HepG2 (cell line): ENCODE measurements around the gene HPS4. TPM values are rescaled to one million over a fixed set of nuclear protein-coding genes. Genes with fewer than 3 reads are reported as not detected.

Experiments
- ATAC-seq: fragments of 200-7000 bp; cut with Tn5 transposase; 3 replicates; pipeline ENCODE4 v1.9.1; 2020; ENCODE audit warnings: mild to moderate bottlenecking, moderate library complexity
- BruUV-seq: library from RNA; stranded (reverse); fragments of 400-500 nt; replicated peaks from 2 replicates; lab custom pipeline; 2021; lab: Mats Ljungman, UMichigan
- CTCF ChIA-PET: fragments of 300-600 bp; formaldehyde crosslinking; extraction: SDS; loops from one replicate; lab custom pipeline; 2021; ENCODE audit warnings: low total read pairs, inconsistent platforms, low intra/inter-chr PET ratio; lab: Yijun Ruan, JAX
- POLR2A ChIA-PET: fragments of 350-600 bp; sonication (Branson Sonifier 250); formaldehyde crosslinking; loops from one replicate; lab custom pipeline; 2020; ENCODE audit warnings: antibody characterized with exemption, inconsistent platforms; lab: Yijun Ruan, JAX
- DNase-seq: peaks from one replicate; pipeline ENCODE4 v3.0.0-alpha.2; 2015; ENCODE audit warnings: low spot score
- FAIRE-seq: peaks from 3 replicates; lab custom pipeline; 2011; peaks lifted over from hg19 to GRCh38; lab: Jason Lieb, UNC
- H2AFZ ChIP-seq: one replicate; pipeline ENCODE4 v1.6.1; 2011; ENCODE audit warnings: low read length, inconsistent platforms
- H3K27ac ChIP-seq: fragments of 300-600 bp; 3 replicates; pipeline ENCODE4 v1.8.0; 2011; ENCODE audit warnings: mixed run types, mild to moderate bottlenecking, mixed read lengths, low read length, inconsistent platforms; ENCODE audit not compliant: insufficient read depth; ENCODE audit errors: extremely low read length
- H3K27me3 ChIP-seq, 2 experiments: fragments of 200-600 bp in 1 of 2; 2 replicates in 1 of 2; 3 replicates in 1 of 2; pipeline versions ENCODE4 v1.6.0 to v1.8.0; 2011; ENCODE audit warnings: low read length in 2 of 2, mild to moderate bottlenecking in 2 of 2, moderate library complexity in 2 of 2, inconsistent platforms in 1 of 2; ENCODE audit not compliant: insufficient read depth in 2 of 2, control insufficient read depth in 1 of 2
- H3K36me3 ChIP-seq, 2 experiments: fragments of 200-600 bp in 1 of 2; replicated peaks in 1 of 2; 2 replicates in 1 of 2; 3 replicates in 1 of 2; pipeline versions ENCODE4 v1.5.1 to v1.8.0; 2011; ENCODE audit warnings: low read length in 2 of 2, inconsistent platforms in 1 of 2; ENCODE audit not compliant: insufficient read depth in 2 of 2, control insufficient read depth in 1 of 2
- H3K4me1 ChIP-seq: 2 replicates; pipeline ENCODE4 v1.5.1; 2012; ENCODE audit warnings: low read length, inconsistent platforms; ENCODE audit not compliant: insufficient read depth
- H3K4me2 ChIP-seq: 2 replicates; pipeline ENCODE4 v1.6.0; 2011; ENCODE audit warnings: low read depth, low read length, inconsistent platforms
- H3K4me3 ChIP-seq, 3 experiments: fragments of 200-600 bp in 1 of 3; sonication (generic), shearing (Covaris generic) in 1 of 3; replicated peaks in 1 of 3; 2 replicates each; pipeline ENCODE4 v1.5.1; 2011 to 2016; ENCODE audit warnings: low read length in 3 of 3, inconsistent platforms in 2 of 3, low read depth in 2 of 3, mild to moderate bottlenecking in 2 of 3, control low read depth in 1 of 3, mixed read lengths in 1 of 3; ENCODE audit not compliant: insufficient read depth in 1 of 3
- H3K79me2 ChIP-seq: one replicate; pipeline ENCODE4 v1.6.1; 2011; ENCODE audit warnings: low read length, inconsistent platforms; ENCODE audit not compliant: insufficient read depth
- H3K9ac ChIP-seq: 2 replicates; pipeline ENCODE4 v1.6.0; 2011; ENCODE audit warnings: mild to moderate bottlenecking, low read depth, low read length, inconsistent platforms; ENCODE audit not compliant: insufficient read depth
- H3K9me3 ChIP-seq: 2 replicates; pipeline ENCODE4 v1.5.1; 2012; ENCODE audit warnings: mild to moderate bottlenecking, low read length
- H4K20me1 ChIP-seq: 2 replicates; pipeline ENCODE4 v1.6.0; 2011; ENCODE audit warnings: inconsistent platforms, mild to moderate bottlenecking, low read length, moderate library complexity; ENCODE audit not compliant: insufficient read depth
- E2F1 ChIP-seq: sonication (generic); formaldehyde crosslinking; IDR thresholded peaks from 2 replicates; pipeline ENCODE4 v1.5.0; 2020; ENCODE audit warnings: missing genetic modification reagents
- FOXO1 ChIP-seq: sonication (generic); formaldehyde crosslinking; IDR thresholded peaks from 2 replicates; pipeline ENCODE4 v1.4.0; 2020; ENCODE audit warnings: missing genetic modification reagents
- MLX ChIP-seq: IDR thresholded peaks from 2 replicates; pipeline ENCODE4 v1.6.1; 2016
- SAFB2 ChIP-seq: sonication (generic); formaldehyde crosslinking; IDR thresholded peaks from 2 replicates; pipeline ENCODE4 v1.5.1; 2020; ENCODE audit warnings: missing genetic modification reagents, low read depth, mild to moderate bottlenecking, borderline replicate concordance
- SRSF4 ChIP-seq: fragments of 200-400 bp; formaldehyde crosslinking; IDR thresholded peaks from one replicate; pipeline ENCODE4 v1.6.1; 2018; ENCODE audit warnings: mild to moderate bottlenecking, low read depth, low read length, moderate library complexity; ENCODE audit not compliant: poor library complexity, severe bottlenecking
- ZFP1 ChIP-seq: IDR thresholded peaks from 2 replicates; pipeline ENCODE4 v1.6.1; 2016
- ZNF12 ChIP-seq: sonication (generic); formaldehyde crosslinking; IDR thresholded peaks from 2 replicates; pipeline ENCODE4 v1.5.0; 2020; ENCODE audit warnings: missing genetic modification reagents
- ZNF605 ChIP-seq: sonication (generic); formaldehyde crosslinking; IDR thresholded peaks from 2 replicates; pipeline ENCODE4 v1.8.0; 2022; ENCODE audit warnings: mild to moderate bottlenecking, missing genetic modification reagents
- WGBS: methylation state at CpG from one replicate; pipeline ENCODE4 v1.1.6; 2017; ENCODE audit warnings: low lambda C conversion rate; 5-methylcytosine and 5-hydroxymethylcytosine counted together
- in situ Hi-C: cut with HindIII; loops from 2 replicates; pipeline ENCODE4 v1.10.0; 2017; ENCODE audit warnings: low pct_unique_long_range_greater_than_20kb; ENCODE audit not compliant: extremely low pct_ligation_motif_present
- intact Hi-C: fragments of 100-400 bp; cut with micrococcal nuclease; formaldehyde crosslinking; loops from one replicate; pipeline ENCODE4 v1.10.0; 2022; ENCODE audit not compliant: unreplicated experiment
- polyA plus RNA-seq, 8 experiments: library from polyadenylated mRNA; depleted of rRNA in 3 of 8; stranded (reverse) in 7 of 8; unstranded in 1 of 8; fragments of >200 nt; fragmentation: Illumina TruSeq in 4 of 8; extraction: Trizol in 4 of 8; gene quantifications; 2 replicates each; pipeline versions ENCODE4 v1.2.1 to v1.2.3, GENCODE V29; 2011 to 2016; ENCODE audit warnings: low read depth in 4 of 8, missing spikeins in 1 of 8, mixed read lengths in 1 of 8; ENCODE audit not compliant: insufficient read depth in 1 of 8
- total RNA-seq, 5 experiments: library from RNA; depleted of rRNA; stranded (reverse); fragments of >200 nt; fragmentation: Illumina TruSeq; extraction: Trizol; gene quantifications; 2 replicates each; pipeline ENCODE4 v1.2.3, GENCODE V29; 2016; ENCODE audit warnings: low read depth in 1 of 5

Gene HPS4
- total and polyA plus RNA-seq, 2 of the 13 experiments (the other 11 are each of a cell fraction or from before 2014, with no cell fraction given) = 27.4 to 34.0 TPM

- ChIA-PET POLR2A (no interaction called here), CTCF (no interaction called here)
- ATAC-seq (no peak), DNase-seq (no peak), FAIRE-seq (no peak)
- TF ChIP-seq MLX (CRISPR knock-in tag) = no peak
- TF ChIP-seq SRSF4 = no peak
- no peak for TF ChIP-seq ZFP1 (CRISPR knock-in tag)
- no TSS peak for BruUV-seq
- Histone ChIP-seq H3K79me2 (no peaks in the 10 kb centered on the region), H3K27me3 (no peaks in the 10 kb centered on the region), H3K9ac (no peak overlapping the region), H3K36me3 (peaks cover 3 to 17% of the 10 kb centered on the region in 2 experiments), H3K4me1 (no peaks in the 10 kb centered on the region), H3K4me3 (no peak overlapping the region), H3K4me2 (no peak overlapping the region), H3K9me3 (no peaks in the 10 kb centered on the region), H3K27ac (no peak overlapping the region), H4K20me1 (no peaks in the 10 kb centered on the region), H2AFZ (no peak overlapping the region)
- WGBS = 70% methylated on average over 15 of the region's 15 CpGs
- in situ Hi-C loops (no loop called here), intact Hi-C loops (no loop called here)
Measured at GRCh38 chr22:26447584-26448329, 35.8 kb downstream of the HPS4 start.

- Histone ChIP-seq H3K4me3 (no peak overlapping the region), H3K9me3 (no peaks in the 10 kb centered on the region), H3K9ac (no peak overlapping the region), H3K79me2 (no peaks in the 10 kb centered on the region), H3K36me3 (peaks cover 2 to 13% of the 10 kb centered on the region in 2 experiments; a peak in 4 of 5 replicates), H3K4me2 (no peak overlapping the region), H4K20me1 (no peaks in the 10 kb centered on the region), H2AFZ (no peak overlapping the region), H3K27me3 (no peaks in the 10 kb centered on the region; a peak in 1 of 5 replicates), H3K27ac (no peak overlapping the region), H3K4me1 (no peaks in the 10 kb centered on the region)
- BruUV-seq = no TSS peak
- ChIA-PET CTCF (no interaction called here), POLR2A (no interaction called here)
- 79% methylated on average over 17 of the region's 17 CpGs for WGBS
- FAIRE-seq = no peak
- no peak for DNase-seq
- intact Hi-C loops (no loop called here), in situ Hi-C loops (no loop called here)
- no peak for ATAC-seq
- no peak for TF ChIP-seq ZNF605
- no peak for TF ChIP-seq E2F1 (CRISPR knock-in tag)
- no peak for TF ChIP-seq SAFB2
- TF ChIP-seq FOXO1 (CRISPR knock-in tag) = no peak
- no peak for TF ChIP-seq ZNF12
Measured at GRCh38 chr22:26446808-26447515, 36.6 kb downstream of the HPS4 start.
